ENCODE results near the gene PPARA. TPM values are rescaled to one million over a fixed set of nuclear protein-coding genes. Genes with fewer than 3 reads are reported as not detected.

The PPARA gene
- total and polyA plus RNA-seq, 2 donors (not counting 3 experiments of a cell fraction or from before 2014, with no cell fraction given), result 3.1 to 10.7 TPM

DNA sequence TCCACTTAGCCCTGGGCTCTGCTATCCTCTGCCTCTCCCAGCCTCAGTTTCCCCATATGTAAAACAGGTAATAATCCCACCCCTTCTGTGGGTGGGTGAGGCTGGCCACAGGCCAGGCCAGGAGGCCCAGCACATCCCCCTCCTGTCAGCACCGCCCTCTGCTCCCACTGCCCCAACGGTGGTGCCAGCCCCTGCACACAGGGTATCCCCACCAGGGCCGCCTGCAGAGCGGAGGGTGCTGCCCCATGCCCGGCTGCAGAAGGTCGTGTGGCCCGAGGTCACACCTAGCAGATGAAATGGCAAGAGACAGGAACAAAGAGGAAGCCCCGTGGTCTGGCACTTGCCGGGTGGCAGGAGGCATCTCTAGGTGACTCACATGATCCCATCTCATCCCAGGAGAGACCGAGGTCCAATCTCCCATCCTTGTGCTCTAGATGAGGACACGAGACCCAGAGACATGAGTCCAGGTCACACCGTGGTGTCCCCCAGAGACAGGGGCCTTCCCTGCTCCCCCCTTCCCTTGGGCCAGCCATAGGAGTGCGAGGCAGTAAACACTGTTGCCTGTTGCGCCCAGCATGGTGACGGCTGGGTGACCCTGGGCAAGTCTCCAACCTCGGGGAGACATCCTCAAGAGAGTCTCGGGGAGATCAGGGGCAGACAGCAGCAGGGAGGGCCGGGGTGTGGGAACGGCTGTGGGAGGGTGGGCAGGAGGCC lies 27.2 kb upstream of the PPARA start:
- CTCF ChIA-PET, result interaction anchor here (0.6 to 4.3 kb wide), 14 partner anchors 25 to 419 kb away, joined by 3 to 111 read pairs (median 8); partner anchors contain the start of genes CDPF1, GTSE1, PKDREJ and TRMU
- POLR2A ChIA-PET, result no interaction called here
- no peak overlapping the region for H3K27ac ChIP-seq (ENCODE audit: insufficient read depth, low read depth, low read length)
- H3K4me1 ChIP-seq (ENCODE audit: control insufficient read depth, extremely low read depth, insufficient read depth, low read length), result no peaks in the 10 kb centered on the region
- BruUV-seq (replicated peaks), result no TSS peak
- no peak for FAIRE-seq
- no peak overlapping the region for H3K4me3 ChIP-seq (replicated peaks in 1 of 3; ENCODE audit: insufficient read depth in 1 of 3, low read depth in 1 of 3, low read length in 3 of 3)
- intact Hi-C loops (cut with micrococcal nuclease) (loop anchor here (1.0 kb wide), 2 partner anchors 173 to 191 kb away; partner anchors contain the start of gene GTSE1), dilution Hi-C loops (cut with MboI; ENCODE audit: extremely low pct_ligation_motif_present, low sequenced_read_pairs) (no loop called here)
- H3K9ac ChIP-seq (replicated peaks; ENCODE audit: extremely low read depth, insufficient read depth, low read length), result no peak overlapping the region
- no peaks in the 10 kb centered on the region for H3K9me3 ChIP-seq (replicated peaks; ENCODE audit: control insufficient read depth, insufficient read depth, low read length)
- H3K36me3 ChIP-seq (ENCODE audit: control insufficient read depth in 2 of 2, extremely low read depth in 1 of 2, insufficient read depth in 2 of 2, low read length in 2 of 2), result no peaks in the 10 kb centered on the region
- TF ChIP-seq EZH2 (IDR thresholded peaks at IDR 0.05; ENCODE audit: borderline replicate concordance, low read depth, low read length, severe bottlenecking) (no peak), JUN (IDR thresholded peaks at IDR 0.05; ENCODE audit: borderline replicate concordance, insufficient read depth, insufficient read length, low read depth) (no peak), POLR2AphosphoS5 (IDR thresholded peaks at IDR 0.05; ENCODE audit: insufficient read depth, low read depth, low read length) (no peak), POLR2A (IDR thresholded peaks at IDR 0.05; ENCODE audit: low read depth, low read length) (no peak), MYC (IDR thresholded peaks at IDR 0.05; ENCODE audit: low read depth, low read length) (no peak), FOS (IDR thresholded peaks at IDR 0.05; ENCODE audit: borderline replicate concordance, insufficient read depth, low read length) (no peak), GATA2 (IDR thresholded peaks at IDR 0.05; ENCODE audit: insufficient read depth, insufficient read length, low read depth, low read length) (no peak)
- TF ChIP-seq, protein P1, sequence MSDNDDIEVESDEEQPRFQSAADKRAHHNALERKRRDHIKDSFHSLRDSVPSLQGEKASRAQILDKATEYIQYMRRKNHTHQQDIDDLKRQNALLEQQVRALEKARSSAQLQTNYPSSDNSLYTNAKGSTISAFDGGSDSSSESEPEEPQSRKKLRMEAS (IDR thresholded peaks at IDR 0.05; ENCODE audit: insufficient read depth, insufficient read length), result no peak
- TF ChIP-seq, protein P2, sequence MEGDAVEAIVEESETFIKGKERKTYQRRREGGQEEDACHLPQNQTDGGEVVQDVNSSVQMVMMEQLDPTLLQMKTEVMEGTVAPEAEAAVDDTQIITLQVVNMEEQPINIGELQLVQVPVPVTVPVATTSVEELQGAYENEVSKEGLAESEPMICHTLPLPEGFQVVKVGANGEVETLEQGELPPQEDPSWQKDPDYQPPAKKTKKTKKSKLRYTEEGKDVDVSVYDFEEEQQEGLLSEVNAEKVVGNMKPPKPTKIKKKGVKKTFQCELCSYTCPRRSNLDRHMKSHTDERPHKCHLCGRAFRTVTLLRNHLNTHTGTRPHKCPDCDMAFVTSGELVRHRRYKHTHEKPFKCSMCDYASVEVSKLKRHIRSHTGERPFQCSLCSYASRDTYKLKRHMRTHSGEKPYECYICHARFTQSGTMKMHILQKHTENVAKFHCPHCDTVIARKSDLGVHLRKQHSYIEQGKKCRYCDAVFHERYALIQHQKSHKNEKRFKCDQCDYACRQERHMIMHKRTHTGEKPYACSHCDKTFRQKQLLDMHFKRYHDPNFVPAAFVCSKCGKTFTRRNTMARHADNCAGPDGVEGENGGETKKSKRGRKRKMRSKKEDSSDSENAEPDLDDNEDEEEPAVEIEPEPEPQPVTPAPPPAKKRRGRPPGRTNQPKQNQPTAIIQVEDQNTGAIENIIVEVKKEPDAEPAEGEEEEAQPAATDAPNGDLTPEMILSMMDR (IDR thresholded peaks at IDR 0.05; ENCODE audit: extremely low read depth in 1 of 2, insufficient read depth in 1 of 2, low read depth in 1 of 2, low read length in 2 of 2), result no peak
- no peak overlapping the region for H3K4me2 ChIP-seq (ENCODE audit: insufficient read depth, low read length)
- H3K27me3 ChIP-seq (ENCODE audit: control insufficient read depth in 2 of 2, insufficient read depth in 2 of 2, low read length in 2 of 2), result no peaks in the 10 kb centered on the region
- peak overlapping the region; percentile 59 for H2AFZ ChIP-seq (ENCODE audit: low read depth, low read length)
- H3K9me1 ChIP-seq (replicated peaks; ENCODE audit: control insufficient read depth, extremely low read depth, insufficient read depth, low read length), result no peaks in the 10 kb centered on the region
- no peaks in the 10 kb centered on the region for H3K79me2 ChIP-seq (ENCODE audit: control insufficient read depth, insufficient read depth, low read length)
- DNase-seq (ENCODE audit: low read depth, low spot score), result no peak
- no peaks in the 10 kb centered on the region for H4K20me1 ChIP-seq (replicated peaks; ENCODE audit: control insufficient read depth, extremely low read depth, insufficient read depth, low read length)
